CD4-positive, alpha-beta T cell treated with Interleukin-15 for 4 hours (primary cell): ENCODE data around the gene XXYLT1.

Experiments used
- DNase-seq: peaks from one replicate; pipeline ENCODE4 v3.0.0-alpha.2; 2020; ENCODE audit warnings: low spot score

Gene XXYLT1

DNA sequence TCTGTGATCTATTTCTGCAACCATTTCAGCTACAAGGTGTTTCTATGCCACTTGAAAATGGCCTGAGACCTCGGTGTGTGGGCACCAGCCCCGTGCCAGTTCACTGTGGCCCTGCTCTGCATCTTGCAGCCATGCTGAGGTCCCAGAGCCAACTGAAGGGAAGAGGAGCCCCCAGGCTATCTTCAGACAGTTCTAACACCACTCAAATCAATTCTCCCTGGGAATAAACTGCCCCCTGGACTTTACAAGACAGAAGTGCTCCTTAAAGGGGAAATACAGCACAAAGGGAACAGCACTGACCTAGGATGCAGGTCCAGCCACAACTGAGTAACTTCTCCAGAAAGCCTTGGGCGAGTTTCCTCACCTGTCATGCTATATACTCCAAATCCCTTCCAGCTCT is 3.9 kb downstream of the XXYLT1 start:
- DNase-seq, result no peak

DNA sequence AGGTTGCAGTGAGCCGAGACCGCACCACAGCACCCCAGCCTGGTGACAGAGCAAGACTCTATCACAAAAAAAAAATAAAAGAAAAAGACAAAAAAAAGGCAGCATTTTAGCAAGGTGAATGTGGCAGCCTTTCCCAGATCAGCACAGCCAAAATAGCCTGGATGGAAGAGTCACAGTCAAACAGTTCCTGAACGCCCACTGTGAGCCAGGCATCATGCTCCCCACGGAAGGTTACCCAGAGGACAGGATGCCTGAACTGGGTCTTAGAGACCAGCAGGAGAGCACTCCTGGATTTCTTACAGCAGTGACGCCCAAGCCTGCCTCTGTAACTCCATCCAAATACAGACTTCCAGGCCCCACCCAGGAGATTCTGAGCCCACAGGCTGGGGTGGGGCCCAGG is 4.5 kb downstream of the XXYLT1 start:
- no peak for DNase-seq

DNA sequence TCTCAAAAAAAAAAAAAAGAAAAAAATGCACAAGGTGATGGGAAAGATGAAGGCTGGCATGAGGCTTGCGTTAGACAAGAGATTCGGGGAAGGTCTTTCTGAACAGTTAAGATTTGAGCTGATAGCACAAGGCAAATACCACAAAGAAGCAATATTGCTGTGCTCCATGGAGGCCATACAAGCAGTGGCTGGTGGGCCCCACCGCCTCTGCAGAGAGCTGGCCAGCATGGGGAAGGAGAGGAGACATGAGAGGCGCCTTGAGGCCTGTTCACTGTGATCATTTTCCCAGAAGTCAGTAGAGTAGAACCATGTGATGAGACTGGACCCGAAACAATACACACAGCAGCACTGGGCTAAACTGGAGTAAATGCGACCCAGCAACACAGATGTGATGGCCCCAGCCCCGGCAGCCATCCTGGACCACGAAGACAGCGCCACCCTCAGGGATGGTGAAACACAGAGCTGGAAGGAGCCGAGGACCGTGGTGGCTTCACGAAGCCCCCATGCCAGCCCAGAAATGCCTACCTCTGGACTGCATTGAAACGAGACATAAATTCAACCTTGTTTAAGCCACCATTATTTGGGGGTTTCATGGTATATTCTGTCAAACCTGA is 5.5 kb downstream of the XXYLT1 start:
- no peak for DNase-seq

DNA sequence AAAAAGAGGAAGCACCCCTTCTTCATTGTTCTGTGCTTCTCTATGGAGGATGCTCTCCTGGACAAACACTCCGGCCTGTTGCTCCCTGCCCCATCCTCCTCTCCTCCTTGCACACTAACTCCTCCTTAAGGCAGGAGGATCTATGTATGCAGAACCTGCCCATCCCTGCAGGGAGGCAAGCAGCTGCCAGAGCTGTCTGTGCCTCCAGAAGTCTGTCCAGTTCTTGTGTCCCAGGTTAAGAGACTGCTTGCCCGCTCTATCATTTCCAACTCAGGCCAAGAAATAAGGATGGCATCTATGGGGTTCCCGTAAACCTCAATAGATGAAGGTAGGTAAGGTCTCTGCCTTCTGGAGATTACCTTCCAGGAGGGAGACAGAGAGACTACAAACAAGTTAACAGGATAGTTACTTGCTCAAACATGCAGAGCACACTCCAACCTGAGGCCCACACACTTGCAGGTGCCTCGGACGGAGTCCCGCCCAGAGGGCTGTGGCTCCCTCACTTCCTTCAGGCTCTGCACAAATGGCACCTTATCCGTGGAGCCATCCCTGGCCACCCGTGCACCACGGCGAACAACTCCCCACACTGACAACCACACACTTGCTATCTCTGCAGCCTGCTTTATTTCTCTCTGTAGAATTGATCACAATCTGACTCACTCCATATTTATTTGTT is 6.9 kb downstream of the XXYLT1 start:
- DNase-seq, result no peak

DNA sequence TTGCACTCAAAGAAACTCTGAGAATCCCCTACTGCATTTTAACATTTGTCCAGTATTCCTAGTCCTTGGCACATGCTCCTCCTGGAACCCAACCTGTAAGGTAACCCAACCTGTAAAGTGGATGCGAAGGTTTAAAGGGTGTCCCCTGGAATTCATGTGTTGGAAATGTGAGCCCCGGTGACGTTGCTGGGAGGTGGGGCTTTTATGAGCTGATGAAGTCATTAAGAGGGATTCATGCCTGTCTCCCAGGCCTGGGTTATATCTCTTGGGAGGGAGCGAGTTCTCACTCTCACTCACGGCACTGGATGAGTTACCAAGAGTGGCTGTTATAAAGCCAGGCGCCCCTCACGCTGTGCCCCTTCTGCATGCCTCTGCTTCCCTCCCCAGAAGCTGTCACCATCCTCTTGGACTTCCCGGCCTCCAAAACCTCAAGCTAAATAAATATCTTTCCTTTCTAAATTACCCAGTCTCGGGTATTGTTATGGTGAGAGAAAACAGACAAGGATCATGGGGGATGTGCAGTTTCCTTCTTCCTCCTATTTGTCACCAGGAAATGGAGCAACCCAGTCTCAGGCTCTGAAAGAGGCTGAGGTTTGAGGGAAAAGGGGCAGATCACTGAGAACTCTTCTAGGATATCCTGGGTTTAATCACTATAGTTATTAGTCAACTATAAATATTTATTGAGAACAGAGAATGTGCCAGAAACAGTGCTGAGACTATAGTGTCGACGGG is 7.6 kb downstream of the XXYLT1 start:
- DNase-seq, result no peak

DNA sequence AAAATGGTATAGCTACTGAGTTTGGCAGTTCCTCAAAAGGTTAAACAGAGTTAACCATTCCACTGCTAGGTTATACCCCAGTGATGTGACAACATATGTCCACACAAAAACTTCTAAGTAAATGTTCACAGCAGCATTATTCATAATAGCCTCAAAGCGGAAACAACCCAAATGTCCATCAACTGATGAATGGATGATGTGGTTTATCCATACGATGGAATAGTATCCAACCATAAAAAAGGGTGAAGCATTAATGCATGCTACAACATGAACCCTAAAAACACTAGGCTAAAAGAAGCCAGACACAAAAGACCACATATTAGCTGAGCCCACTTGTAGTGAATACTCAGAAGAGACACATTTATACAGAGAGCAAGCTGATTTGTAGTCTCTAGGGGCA is 9.0 kb downstream of the XXYLT1 start:
- DNase-seq, result no peak

DNA sequence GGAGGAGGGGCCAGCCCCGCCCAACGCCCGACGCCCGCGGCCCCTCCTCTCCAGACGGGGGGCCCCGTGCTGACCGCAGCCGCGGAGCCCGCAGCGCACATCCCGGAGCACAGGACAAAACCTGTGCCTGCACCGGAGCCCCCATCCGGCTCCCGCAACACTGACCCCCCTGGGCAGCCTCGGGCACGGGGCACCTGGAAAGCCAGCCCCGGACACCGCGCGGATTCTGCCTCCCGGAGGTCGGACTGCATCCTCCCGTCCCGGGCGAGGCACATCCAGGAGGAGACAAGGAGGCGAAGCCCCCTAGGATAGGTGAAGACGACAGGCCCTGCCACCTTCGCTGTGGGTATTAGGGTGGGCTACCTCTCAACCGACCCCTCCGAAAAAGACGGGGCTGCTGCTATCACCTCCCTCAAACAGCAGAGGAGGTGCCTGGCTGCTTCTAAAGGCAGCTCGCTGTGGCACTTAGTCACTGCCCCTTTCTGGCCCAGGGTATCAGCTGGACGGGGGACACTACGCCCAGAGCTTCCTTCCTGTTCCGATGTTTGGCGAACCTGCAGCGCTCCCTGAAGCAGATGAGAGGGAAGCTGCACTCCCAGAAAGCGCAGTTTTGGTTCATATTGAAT is 10.6 kb downstream of the XXYLT1 start:
- peak; percentile 29 for DNase-seq

DNA sequence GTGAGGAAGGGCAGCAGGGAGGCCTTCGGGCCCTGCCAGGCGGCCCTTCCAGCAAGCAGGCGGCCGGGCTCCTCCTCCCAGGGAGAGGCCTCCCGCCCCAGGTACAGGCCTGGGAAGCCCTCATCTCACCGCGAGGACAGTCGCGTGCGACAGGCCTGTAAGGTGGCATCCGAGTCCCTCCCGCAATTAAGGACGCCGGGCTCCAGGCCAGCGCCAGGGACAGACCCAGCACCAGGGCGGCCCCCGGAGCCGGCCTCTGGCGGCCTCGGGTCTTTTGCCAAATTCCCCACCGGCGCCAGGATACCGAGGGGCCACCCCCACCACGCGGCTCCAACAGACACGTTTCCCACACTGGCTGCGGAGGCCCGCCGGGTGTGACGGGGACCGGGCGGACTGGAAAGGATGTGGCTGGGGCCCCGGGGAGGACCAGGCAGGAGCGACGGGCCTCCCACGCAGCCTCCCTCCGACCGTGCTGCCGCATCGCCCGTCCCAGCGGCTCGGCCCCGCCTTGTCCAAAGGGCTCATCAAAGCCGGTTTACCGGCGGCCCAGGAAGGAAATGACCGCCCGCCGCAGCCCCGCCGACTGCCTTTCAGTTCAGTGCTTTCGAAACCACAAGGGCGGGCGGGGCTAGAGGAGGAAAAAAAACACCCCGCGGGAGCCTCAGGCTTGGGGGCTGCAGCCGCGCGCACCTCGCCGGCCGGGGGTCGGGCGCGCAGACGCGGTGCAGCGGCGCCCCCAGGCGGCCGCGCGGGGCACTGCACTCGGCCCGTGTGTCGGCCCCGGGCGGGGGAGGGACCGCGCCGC is 11.3 kb downstream of the XXYLT1 start:
- peak; percentile 87 for DNase-seq

DNA sequence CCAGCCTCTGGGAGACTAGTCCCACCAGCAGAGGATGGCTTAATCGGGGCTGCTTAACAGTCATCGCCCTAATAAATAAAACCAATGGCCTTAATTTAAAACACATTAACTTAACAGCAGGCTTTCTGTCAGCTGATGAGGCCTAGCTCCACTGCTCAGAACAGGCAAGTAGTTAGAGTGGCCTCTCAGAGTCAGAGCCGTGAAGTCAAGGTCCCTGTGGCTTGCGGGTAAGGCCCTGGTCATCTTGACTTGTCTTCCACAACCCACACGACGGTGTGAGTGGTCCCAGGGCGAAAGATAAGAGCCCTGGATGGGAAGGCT is 11.8 kb downstream of the XXYLT1 start:
- DNase-seq, result no peak

DNA sequence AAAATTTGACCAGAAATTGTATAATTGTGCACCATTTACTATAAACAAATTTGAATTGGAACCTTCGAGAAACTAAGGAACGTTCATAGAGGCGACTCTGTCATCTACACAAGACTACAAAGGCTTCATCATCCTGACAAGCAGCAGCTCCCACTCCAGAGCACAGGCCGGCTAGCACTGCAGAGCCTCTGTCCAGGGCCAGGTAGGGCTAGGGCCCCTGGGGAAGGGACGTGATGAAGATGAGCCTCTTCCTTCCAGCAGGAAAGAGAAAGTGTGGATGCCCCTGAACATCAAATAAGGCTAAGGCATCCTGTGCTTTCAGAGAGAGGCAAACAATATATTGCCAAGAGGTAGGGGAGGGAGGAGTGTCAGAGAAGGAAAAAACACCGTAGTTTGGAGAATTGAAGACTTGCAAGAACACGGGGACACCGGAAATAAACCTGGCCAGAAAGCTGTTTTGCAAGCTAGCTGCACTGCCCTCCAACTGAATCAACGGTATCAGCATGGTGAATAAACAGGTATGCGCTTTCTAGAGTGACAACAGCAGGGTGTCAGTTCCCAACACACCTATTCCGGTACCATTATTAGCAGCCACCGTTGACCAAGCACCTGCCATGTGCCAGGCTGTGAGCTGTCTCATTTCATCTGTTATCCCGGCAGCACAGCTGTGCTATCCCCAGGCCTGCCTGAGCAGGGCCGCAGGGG is 12.4 kb downstream of the XXYLT1 start:
- no peak for DNase-seq

DNA sequence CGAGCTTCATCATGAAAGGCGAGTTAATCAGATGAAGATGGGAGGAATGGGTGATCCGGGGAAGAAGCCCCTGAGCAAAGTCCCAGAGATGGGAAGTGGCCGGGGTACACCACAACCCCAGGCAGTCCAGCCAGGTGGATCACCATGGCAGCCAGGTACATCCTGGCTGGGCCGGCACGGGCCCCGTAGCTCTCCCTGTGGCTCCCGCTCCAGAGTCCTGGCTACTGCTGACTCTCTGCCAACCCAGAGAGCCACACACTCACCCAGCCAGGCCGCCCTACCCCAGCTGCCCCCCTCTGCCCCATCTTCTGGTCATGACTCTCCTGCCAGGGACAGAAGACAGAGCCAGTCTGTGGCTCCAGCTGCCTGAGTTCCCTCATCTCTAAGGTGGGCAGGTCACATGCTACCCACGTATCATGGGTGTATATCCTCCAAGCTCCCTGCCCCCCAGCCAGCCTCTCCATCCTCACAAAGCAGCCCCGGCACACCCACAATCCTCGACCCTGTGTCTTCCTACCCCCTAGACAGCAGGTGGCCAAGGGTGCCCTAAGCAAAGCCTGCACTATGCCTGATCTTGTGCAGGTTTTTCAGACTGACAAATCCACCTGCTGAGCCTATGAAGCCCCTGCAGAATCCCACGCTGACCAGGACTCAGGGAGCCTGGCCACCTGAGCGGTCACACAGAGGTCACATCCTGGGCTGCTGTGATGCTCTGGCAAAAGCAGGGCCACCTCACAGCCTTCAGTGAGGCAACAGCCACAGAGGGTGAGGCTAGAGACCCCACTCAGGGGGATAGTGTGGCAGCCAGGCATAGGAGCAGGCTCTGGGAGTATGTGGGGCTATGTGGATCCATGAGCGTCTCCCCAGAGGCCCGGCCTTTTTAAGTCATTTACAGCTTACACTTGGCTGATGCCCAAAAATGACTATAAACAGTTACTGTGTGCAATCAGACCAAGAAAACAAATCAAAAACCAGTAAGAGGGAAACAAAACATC is 13.2 kb downstream of the XXYLT1 start:
- no peak for DNase-seq

DNA sequence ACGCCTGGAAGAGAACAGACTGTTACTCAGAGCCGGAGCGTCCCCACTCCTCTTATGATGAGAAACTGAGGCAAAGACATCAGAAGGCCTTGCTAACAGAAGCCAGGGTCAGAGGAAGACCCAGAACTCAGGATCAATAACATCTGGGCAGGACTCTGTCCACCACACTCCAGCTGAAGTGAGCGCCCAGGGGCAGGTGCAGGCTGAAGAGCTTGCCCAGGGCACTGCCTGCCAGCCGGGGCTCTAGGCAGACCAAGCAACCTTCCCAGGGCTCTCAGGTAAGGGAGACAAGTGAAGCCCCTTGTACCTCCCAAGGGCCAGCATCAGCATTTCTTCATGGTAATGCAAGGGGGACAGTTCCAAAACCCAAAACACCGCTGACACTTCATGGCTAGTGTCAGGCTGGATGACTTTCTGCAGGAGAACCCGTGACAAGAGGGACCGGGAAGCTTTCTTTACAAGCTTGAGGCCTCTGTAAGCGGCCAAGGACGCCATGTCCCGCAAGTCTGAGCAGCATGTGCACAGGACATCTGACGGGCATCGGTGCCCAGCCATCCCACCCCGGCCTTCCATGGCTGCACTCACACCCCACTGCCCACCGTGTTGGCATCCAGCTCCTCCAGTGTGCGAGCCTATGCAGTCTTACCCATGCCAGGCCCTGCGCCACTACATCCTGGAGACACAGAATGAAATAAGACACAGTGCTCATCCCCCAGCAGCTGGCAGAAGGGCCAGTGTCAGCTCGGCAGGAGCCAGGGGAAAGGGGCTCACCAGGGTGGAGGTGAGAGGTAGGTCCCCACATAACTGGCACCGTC is 14.1 kb downstream of the XXYLT1 start:
- DNase-seq, result no peak

DNA sequence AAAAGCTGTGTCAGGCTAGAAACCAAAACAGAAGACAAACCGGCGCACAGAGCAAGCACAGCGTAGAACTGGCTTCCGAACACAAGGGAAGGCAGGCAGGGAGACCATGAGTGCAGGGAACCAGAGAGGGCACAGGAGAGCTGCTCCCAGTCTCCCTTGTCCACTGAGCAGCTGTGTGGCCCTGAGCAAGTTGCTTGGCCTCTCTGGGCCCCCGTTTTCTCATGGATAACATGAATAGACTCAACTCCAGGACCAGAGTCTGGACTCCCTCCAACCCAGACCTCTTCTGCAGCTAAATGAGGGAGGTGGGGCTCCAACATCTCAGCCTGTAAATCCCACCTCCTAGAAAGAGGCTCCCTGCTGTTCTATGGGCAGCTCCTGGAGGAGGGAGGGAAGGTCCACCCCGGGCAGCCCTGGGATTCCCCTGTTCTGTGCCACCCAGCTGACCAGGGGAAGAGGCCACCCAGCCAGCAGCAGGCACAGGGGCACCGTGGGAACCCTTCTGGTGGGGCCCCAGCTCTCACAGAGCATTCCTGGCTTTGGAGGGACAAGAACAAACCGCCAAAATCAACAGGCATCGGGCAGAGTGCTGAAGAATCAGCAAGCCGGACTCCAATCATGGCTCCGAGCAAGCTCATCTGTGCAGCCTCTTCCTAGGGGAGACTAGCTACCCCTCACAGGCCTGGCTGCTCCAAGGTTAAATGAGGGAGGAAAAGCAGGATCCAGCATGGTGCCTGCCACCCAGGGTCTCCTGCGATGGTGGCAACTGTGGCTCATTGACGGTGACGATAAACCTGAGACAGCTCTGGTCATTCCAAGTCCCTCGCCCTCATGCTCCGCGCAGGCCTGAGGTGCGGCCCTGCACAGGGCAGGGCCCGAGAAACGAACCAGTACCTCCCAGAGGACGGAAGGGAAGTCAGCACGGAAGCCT is 15.1 kb downstream of the XXYLT1 start:
- no peak for DNase-seq

DNA sequence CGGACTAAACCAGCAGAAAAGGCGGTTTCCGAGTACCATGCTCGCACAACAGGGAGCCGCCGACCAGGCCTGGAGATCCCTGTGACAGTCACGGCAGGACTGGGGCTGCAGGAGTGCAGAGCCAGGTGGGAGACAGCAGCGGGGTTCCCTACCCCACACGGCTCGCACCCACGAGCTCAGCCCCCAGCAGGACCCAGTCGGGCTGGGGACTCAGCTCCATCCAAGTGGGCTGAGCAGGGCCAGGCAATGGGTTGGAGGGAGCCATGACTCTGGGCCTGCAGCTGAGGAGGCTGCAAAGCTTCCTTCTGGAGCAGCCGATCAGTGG is 15.8 kb downstream of the XXYLT1 start:
- DNase-seq, result no peak

DNA sequence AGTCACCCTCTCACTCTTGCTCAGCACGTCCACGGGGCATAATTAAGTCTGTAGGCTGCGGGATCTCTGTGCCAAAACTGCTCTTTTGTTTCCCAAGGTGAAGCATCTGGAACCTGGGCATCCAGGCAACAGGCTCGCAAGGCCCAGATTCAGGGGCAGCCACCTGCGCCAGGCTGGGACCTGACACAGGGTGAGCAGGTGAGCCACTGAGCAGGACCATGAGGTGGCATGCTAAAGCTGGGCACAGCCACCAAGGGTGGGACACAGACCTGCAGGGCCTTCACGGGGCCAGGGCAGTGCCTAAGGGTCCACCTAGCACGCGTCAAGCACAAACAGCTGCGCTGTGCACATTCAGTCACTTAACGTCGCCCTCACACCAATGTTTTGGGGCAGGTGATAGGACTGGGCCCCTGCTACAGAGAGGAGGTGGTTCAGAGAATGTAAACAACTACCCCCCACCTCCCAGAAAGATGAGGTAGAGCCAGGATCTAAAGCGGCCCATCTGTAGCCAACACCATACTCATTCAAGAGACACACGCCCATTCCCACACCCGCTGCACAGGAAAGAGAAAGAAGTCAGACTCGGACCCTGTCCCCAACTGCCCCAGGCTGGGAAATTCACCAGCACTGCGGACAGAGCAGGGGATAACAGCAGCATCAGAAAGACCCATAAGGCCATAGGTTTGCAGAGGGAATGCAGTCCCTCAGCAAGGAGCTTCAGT is 16.3 kb downstream of the XXYLT1 start:
- no peak for DNase-seq

DNA sequence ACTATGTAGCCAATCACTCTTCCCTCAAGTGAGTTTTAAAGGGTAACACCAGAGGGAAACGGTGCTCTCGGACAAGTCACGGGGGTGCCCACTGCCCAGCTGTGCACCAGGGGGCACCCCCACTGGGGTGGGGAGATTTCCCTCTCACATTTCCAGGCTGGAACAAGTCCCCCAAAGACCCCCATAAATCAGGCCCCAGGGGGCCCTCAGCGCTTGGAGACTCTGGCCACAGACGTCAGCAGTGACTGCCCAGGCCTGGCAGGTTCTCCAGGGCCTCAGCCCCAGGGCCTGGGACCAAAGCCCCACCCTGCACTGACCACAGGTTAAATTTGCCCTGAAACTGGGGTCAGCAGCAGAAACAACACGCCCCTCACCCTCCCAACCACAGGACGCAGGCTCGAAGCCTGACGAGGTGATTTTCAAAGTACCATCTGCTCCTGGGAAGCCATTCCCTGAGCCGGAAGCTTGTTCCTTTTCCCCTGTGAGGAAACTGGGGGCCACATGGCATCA is 17.0 kb downstream of the XXYLT1 start:
- no peak for DNase-seq

DNA sequence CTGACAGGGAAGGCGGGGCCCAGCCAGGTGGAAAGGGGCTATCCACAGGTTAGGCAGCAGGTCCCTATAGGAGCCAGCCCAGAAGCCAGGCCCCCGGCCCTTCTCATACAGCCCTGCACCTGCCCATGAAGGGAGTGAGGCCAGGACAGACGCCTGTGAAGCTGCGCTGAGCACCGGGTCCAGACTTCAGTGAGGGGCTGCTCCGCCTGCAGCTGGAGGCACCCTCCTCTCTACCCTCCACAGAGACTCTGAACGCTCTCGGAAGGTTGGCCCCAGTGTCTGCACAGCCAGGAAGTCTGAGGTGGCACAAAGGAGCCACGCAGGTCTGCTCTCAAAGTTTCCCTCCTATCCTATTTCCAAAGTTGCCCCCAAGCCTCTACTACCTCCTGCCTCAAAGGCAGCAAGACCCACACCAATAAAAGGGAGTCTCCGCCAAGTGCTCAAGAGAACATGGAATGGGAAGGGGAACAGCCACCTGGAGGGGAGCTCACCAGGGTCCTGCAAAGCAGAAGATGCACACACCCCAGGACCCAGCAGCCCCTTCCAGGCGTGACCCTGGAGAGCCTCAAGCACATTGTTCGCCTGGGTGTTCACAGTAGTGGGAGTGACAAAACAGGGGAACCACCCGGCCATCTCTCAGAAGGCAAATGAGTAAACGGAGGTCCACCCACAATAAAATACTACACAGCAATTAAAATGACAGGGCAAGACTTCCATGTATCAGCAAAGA is 19.5 kb downstream of the XXYLT1 start:
- DNase-seq, result no peak
